Measurements from ENCODE around the gene PTOV1. TPM values are rescaled to one million over a fixed set of nuclear protein-coding genes. Genes with fewer than 3 reads are reported as not detected.

The PTOV1 gene
- total RNA-seq, 2 experiments from 2014 or later, result 105 to 124 TPM

DNA sequence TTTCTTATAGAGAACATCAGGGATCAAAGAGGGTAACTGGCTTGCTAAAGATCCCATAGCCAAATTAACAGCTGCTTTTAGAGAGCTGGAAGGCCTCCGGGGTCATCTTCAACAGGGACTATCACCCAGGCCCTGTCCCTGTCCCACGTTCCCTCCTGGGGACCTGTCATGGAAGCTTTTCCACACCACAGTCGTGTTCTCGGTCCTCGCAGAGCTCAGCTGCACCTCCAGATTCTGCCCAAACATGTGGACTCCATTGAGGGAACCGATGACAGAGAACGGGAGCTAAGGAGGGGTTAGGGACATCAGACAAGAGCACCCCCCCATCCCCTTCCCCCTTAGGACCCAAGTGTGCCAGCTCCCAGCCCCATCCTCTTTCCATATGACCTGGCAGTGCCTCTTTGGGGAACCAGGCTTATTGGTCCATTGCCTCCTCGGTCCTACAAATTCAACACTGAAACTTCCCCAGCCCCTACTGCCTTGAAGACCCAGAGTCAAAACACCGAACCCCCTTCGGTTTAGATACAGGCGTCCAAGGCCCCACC is 38.4 kb upstream of the PTOV1 start:
- ChIA-PET CTCF (ENCODE audit: unreplicated experiment) (interaction anchor here (0.6 kb wide), 1 partner anchor 50 kb away, joined by 5 read pairs; no protein-coding TSS in a partner anchor), POLR2A (interaction anchor here (0.5 to 1.5 kb wide), 3 partner anchors 14 to 38 kb away, joined by 3 read pairs; no protein-coding TSS in a partner anchor)
- Histone ChIP-seq H3K79me2 (ENCODE audit: insufficient read depth, low read depth, low read length) (no peaks in the 10 kb centered on the region), H3K4me2 (ENCODE audit: low read length) (peak overlapping the region; percentile 85), H3K9me3 (ENCODE audit: low read length) (no peaks in the 10 kb centered on the region), H4K20me1 (ENCODE audit: insufficient read depth, low read length) (no peaks in the 10 kb centered on the region), H3K4me3 (ENCODE audit: low read depth, low read length, poor library complexity, severe bottlenecking) (peak overlapping the region; percentile 69), H3K36me3 (ENCODE audit: insufficient read depth, low read length) (peaks cover 5% of the 10 kb centered on the region; the same call in 1 of the 2 replicates), H3K4me1 (ENCODE audit: insufficient read depth, low read length, poor library complexity, severe bottlenecking) (peaks cover 49% of the 10 kb centered on the region), H3K27ac (ENCODE audit: low read depth, low read length, poor library complexity, severe bottlenecking) (peak overlapping the region; percentile 61), H3K9me2 (ENCODE audit: insufficient read depth, low read length) (no peaks in the 10 kb centered on the region), H2AFZ (ENCODE audit: low read length) (peak overlapping the region; percentile 76)
- intact Hi-C loops (cut with micrococcal nuclease; ENCODE audit: unreplicated experiment), result loop anchor here (2.0 kb wide), 2 partner anchors 54 to 64 kb away; partner anchors contain the start of genes AKT1S1, PNKP and TBC1D17
- TSS peak; percentile 91 for BruUV-seq (replicated peaks)
- TF ChIP-seq EZH2phosphoT487 (IDR thresholded peaks at IDR 0.05; ENCODE audit: borderline replicate concordance, low read depth, low read length), result no peak
- TF ChIP-seq, protein P1, sequence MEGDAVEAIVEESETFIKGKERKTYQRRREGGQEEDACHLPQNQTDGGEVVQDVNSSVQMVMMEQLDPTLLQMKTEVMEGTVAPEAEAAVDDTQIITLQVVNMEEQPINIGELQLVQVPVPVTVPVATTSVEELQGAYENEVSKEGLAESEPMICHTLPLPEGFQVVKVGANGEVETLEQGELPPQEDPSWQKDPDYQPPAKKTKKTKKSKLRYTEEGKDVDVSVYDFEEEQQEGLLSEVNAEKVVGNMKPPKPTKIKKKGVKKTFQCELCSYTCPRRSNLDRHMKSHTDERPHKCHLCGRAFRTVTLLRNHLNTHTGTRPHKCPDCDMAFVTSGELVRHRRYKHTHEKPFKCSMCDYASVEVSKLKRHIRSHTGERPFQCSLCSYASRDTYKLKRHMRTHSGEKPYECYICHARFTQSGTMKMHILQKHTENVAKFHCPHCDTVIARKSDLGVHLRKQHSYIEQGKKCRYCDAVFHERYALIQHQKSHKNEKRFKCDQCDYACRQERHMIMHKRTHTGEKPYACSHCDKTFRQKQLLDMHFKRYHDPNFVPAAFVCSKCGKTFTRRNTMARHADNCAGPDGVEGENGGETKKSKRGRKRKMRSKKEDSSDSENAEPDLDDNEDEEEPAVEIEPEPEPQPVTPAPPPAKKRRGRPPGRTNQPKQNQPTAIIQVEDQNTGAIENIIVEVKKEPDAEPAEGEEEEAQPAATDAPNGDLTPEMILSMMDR (conservative IDR thresholded peaks at IDR 0.05; ENCODE audit: low read length), result no peak
- DNase-seq (ENCODE audit: low spot score), result peak; percentile 10

DNA sequence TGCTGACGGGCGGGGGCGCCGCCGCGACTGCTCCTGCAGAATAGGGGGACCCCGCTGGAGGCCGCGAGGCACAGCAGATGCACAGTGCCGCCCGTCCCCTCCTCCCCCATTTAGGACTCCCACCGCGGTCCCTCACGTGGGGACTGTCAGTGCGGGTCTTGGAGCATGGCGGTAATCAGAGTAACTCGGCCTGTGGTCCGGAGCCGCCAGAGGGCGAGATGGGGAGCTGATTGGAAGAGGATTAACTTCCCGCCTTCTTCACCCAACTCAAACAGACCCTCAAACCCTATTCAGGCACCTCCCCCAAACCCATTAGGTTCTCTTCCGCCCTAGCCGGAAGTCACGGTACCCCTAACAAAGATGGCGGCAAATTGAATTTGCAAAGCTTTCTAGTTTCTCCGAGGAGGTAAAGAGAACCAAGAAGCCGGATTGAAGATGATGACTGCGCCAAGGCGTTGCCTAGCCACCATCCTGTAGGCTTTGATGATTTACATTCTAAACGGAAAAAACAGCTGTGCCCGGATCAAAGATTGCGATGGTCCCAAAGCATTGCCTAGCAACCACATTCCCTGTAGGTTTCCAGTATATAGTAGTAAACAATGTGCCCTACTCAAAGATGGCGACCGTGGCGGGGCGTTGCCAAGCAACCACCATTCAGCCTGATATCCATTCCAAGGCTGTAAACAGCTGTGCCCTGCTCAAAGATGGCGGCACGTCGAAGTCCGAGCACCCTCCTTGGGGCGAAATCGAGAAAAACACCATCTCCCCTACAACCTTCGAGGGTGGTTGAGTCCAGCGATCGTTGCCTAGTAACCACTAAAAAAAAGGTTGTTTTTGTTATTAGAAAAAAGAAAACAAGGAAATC is 37.7 kb upstream of the PTOV1 start, which contains the start of gene FUZ:
Gene FUZ, minus strand, starts transcription at position 296 of the 865 bp plus-strand sequence. Its CDS starts 186 bp downstream, at position 110.
- Histone ChIP-seq H3K36me3 (ENCODE audit: insufficient read depth, low read length) (peaks cover under 1% of the 10 kb centered on the region; the same call in 1 of the 2 replicates), H4K20me1 (ENCODE audit: insufficient read depth, low read length) (no peaks in the 10 kb centered on the region), H3K4me3 (ENCODE audit: low read depth, low read length, poor library complexity, severe bottlenecking) (peak within 1 kb of the TSS; percentile 69), H2AFZ (ENCODE audit: low read length) (peak within 1 kb of the TSS; percentile 76), H3K4me1 (ENCODE audit: insufficient read depth, low read length, poor library complexity, severe bottlenecking) (peaks cover 49% of the 10 kb centered on the region), H3K9me2 (ENCODE audit: insufficient read depth, low read length) (no peaks in the 10 kb centered on the region), H3K79me2 (ENCODE audit: insufficient read depth, low read depth, low read length) (no peaks in the 10 kb centered on the region; the same call in 1 of the 2 replicates), H3K27ac (ENCODE audit: low read depth, low read length, poor library complexity, severe bottlenecking) (peak within 1 kb of the TSS; percentile 61), H3K4me2 (ENCODE audit: low read length) (peak within 1 kb of the TSS; percentile 85), H3K9me3 (ENCODE audit: low read length) (no peaks in the 10 kb centered on the region)
- TF ChIP-seq, protein P1 (conservative IDR thresholded peaks at IDR 0.05; ENCODE audit: low read length), result peak; percentile 71
- no peak for TF ChIP-seq EZH2phosphoT487 (IDR thresholded peaks at IDR 0.05; ENCODE audit: borderline replicate concordance, low read depth, low read length)
- BruUV-seq (replicated peaks), result no TSS peak
- ChIA-PET POLR2A (interaction anchor here (0.6 to 1.5 kb wide), 4 partner anchors 10 to 41 kb away, joined by 3 read pairs; no protein-coding TSS in a partner anchor), CTCF (ENCODE audit: unreplicated experiment) (interaction anchor here (0.6 kb wide), 2 partner anchors 49 to 165 kb away, joined by 4 to 5 read pairs; no protein-coding TSS in a partner anchor)
- DNase-seq (ENCODE audit: low spot score), result peak; percentile 99
- intact Hi-C loops (cut with micrococcal nuclease; ENCODE audit: unreplicated experiment), result loop anchor here (2.0 kb wide), 2 partner anchors 54 to 64 kb away; partner anchors contain the start of genes AKT1S1, PNKP and TBC1D17
